ENCODE measurements around the gene MATN1. TPM values are rescaled to one million over a fixed set of nuclear protein-coding genes. Genes with fewer than 3 reads are reported as not detected.

MATN1 gene
- total RNA-seq, 1 donor from 2014 or later: 0.70 TPM

- H3K4me1 Mint-ChIP-seq (ENCODE audit: low read depth): peaks cover 89% of the 10 kb centered on the region
- H3K9me3 Mint-ChIP-seq: no peaks in the 10 kb centered on the region
- H3K27ac Mint-ChIP-seq: peak overlapping the region; percentile 42
- peaks cover 21% of the 10 kb centered on the region for H3K36me3 Mint-ChIP-seq (ENCODE audit: low read depth)
- H3K27me3 Mint-ChIP-seq (ENCODE audit: insufficient read depth): no peaks in the 10 kb centered on the region
- no peak for DNase-seq (ENCODE audit: low spot score)
- peak overlapping the region; percentile 99 for H3K4me3 Mint-ChIP-seq
- intact Hi-C loops (cut with micrococcal nuclease): loop anchor here (10.0 kb wide), 2 partner anchors 539 to 889 kb away; partner anchors contain the start of genes PEF1, SNRNP40 and ZCCHC17
These were observed 31.9 kb upstream of the MATN1 start for GRCh38 chr1:30755334-30755733.

DNA sequence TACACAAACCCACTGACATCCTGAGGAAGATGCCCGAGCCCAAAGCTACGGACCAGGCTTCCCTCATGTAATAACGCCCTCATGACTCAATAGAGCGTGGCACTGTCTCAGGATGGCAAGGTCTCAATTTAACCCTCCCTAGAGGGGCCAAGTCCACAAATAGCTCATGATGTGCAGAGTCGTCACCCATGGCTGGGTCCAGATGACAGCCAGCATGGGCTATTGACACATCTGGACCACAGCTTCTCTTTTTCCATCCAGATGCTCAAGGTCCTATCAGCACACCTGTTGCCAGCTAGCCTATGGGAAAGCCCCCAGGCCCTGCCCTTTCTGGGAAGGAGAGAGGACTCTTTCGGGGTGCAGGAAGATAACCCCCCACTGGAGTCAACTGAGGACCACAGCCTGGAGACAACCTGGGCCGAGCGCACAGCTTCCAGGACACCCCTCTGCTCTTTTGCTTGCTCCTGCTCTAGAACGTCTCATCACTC lies 31.3 kb upstream of the MATN1 start:
- intact Hi-C loops (cut with micrococcal nuclease): loop anchor here (10.0 kb wide), 2 partner anchors 540 to 890 kb away; partner anchors contain the start of genes PEF1, SNRNP40 and ZCCHC17
- Mint-ChIP-seq H3K36me3 (ENCODE audit: low read depth) (peaks cover 21% of the 10 kb centered on the region), H3K4me1 (ENCODE audit: low read depth) (peaks cover 89% of the 10 kb centered on the region)

GRCh38 chr1:30753660-30754123 lies 30.3 kb upstream of the MATN1 start:
- Mint-ChIP-seq H3K36me3 (ENCODE audit: low read depth) (peaks cover 25% of the 10 kb centered on the region), H3K4me1 (ENCODE audit: low read depth) (peaks cover 89% of the 10 kb centered on the region), H3K4me3 (peak overlapping the region; percentile 99), H3K27ac (peak overlapping the region; percentile 59), H3K27me3 (ENCODE audit: insufficient read depth) (no peaks in the 10 kb centered on the region), H3K9me3 (no peaks in the 10 kb centered on the region)
- no peak for DNase-seq (ENCODE audit: low spot score)
- intact Hi-C loops (cut with micrococcal nuclease): loop anchor here (10.0 kb wide), 2 partner anchors 541 to 891 kb away; partner anchors contain the start of genes PEF1, SNRNP40 and ZCCHC17

More for the DNA sequence above, 31.3 kb upstream of the MATN1 start:
- Mint-ChIP-seq H3K27me3 (ENCODE audit: insufficient read depth) (no peaks in the 10 kb centered on the region), H3K4me3 (peak overlapping the region; percentile 99), H3K9me3 (no peaks in the 10 kb centered on the region), H3K27ac (peak overlapping the region; percentile 42)
- no peak for DNase-seq (ENCODE audit: low spot score)

- Mint-ChIP-seq H3K4me1 (ENCODE audit: low read depth) (peaks cover 89% of the 10 kb centered on the region), H3K27me3 (ENCODE audit: insufficient read depth) (no peaks in the 10 kb centered on the region), H3K36me3 (ENCODE audit: low read depth) (peaks cover 27% of the 10 kb centered on the region), H3K4me3 (peak overlapping the region; percentile 99), H3K27ac (peak overlapping the region; percentile 59), H3K9me3 (no peaks in the 10 kb centered on the region)
- intact Hi-C loops (cut with micrococcal nuclease): loop anchor here (10.0 kb wide), 2 partner anchors 542 to 892 kb away; partner anchors contain the start of genes PEF1, SNRNP40 and ZCCHC17
- no peak for DNase-seq (ENCODE audit: low spot score)
These were observed 29.7 kb upstream of the MATN1 start for GRCh38 chr1:30753118-30753517.

- peaks cover 89% of the 10 kb centered on the region for H3K4me1 Mint-ChIP-seq (ENCODE audit: low read depth)
- peaks cover 30% of the 10 kb centered on the region for H3K36me3 Mint-ChIP-seq (ENCODE audit: low read depth)
- peak overlapping the region; percentile 7 for H3K4me3 Mint-ChIP-seq
- H3K27me3 Mint-ChIP-seq (ENCODE audit: insufficient read depth): no peaks in the 10 kb centered on the region
- no peaks in the 10 kb centered on the region for H3K9me3 Mint-ChIP-seq
- intact Hi-C loops (cut with micrococcal nuclease): loop anchor here (10.0 kb wide), 2 partner anchors 542 to 892 kb away; partner anchors contain the start of genes PEF1, SNRNP40 and ZCCHC17
- DNase-seq (ENCODE audit: low spot score): no peak
- H3K27ac Mint-ChIP-seq: peak overlapping the region; percentile 76
These were observed 29.2 kb upstream of the MATN1 start for GRCh38 chr1:30752651-30752908.

DNA sequence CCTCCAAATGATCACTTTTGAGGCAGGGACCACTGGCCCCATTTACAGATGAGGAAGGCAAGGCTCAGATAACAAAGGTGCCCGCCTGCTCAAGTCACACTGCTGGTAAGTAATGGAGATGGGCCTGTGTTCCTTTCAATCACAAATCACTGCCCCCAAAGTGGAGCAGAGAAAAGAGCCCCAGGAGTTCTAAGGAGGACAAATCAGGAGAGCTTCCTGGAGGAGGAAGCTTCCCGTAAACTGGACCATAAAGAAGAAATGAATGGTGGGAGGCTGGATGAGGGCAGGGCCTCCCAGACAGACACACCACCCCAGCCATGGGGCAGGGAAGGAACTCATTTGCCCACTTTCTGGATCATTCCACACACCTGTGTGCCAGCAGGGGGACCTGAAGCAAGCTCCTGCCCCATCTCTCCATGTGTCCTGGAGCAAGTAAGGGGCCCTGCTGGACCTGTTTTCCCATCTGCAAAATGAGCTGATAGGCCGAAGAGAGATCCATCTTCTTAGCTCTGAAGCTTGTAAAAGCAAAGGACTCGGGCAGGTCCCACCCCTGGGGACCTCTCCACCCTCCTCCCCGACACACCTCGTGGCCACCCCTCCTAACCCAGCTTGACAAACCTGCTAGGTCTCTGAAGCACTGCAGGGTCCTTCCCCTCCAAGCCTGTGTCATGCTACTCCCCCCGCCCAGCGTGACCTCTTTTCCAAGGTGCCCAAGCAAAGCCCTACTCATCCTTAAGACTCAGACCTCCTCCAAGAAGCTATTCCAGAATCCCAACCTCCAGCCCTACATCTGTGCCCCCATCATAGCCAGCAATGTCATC lies 28.7 kb upstream of the MATN1 start:
- H3K27me3 Mint-ChIP-seq (ENCODE audit: insufficient read depth): no peaks in the 10 kb centered on the region
- peaks cover 32% of the 10 kb centered on the region for H3K36me3 Mint-ChIP-seq (ENCODE audit: low read depth)
- DNase-seq (ENCODE audit: low spot score): no peak
- peak overlapping the region; percentile 76 for H3K27ac Mint-ChIP-seq
- intact Hi-C loops (cut with micrococcal nuclease): loop anchor here (10.0 kb wide), 2 partner anchors 543 to 893 kb away; partner anchors contain the start of genes PEF1, SNRNP40 and ZCCHC17
- no peaks in the 10 kb centered on the region for H3K9me3 Mint-ChIP-seq
- peak overlapping the region; percentile 7 for H3K4me3 Mint-ChIP-seq
- peaks cover 89% of the 10 kb centered on the region for H3K4me1 Mint-ChIP-seq (ENCODE audit: low read depth)

DNA sequence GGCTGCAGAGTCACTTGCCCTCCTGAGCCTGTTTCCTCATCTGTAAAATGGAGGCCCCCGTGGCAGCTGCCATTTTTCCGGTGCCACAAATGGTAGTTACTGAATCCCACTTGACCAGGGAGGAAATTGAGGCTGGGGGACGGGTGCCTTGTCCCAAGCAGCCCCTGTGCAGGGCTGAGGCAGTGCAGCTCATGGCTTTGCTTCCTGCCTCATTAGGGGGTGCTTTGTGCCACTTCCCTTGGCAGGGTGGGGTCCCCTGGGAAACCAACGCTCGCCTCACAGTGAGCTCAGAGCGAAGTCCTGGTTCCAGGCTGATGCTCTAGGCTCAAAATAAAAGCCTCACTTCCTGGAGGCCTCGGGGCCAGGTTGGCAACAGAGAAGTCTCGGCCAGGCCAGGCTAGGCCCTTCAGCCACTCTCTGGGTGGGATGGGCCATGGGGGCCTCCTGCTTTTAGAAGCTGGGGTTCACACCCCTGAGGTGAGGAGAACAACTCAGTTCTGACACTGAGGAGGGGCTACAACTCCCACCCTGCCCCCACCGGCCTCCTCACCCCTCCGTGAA lies 27.4 kb upstream of the MATN1 start:
- no peak for DNase-seq (ENCODE audit: low spot score)
- Mint-ChIP-seq H3K9me3 (no peaks in the 10 kb centered on the region), H3K27ac (peak overlapping the region; percentile 98), H3K4me3 (peak overlapping the region; percentile 86), H3K27me3 (ENCODE audit: insufficient read depth) (no peaks in the 10 kb centered on the region), H3K36me3 (ENCODE audit: low read depth) (peaks cover 40% of the 10 kb centered on the region), H3K4me1 (ENCODE audit: low read depth) (peaks cover 91% of the 10 kb centered on the region)
- intact Hi-C loops (cut with micrococcal nuclease): loop anchor here (10.0 kb wide), 2 partner anchors 544 to 894 kb away; partner anchors contain the start of genes PEF1, SNRNP40 and ZCCHC17

- peak; percentile 56 for DNase-seq (ENCODE audit: low spot score)
- Mint-ChIP-seq H3K4me1 (ENCODE audit: low read depth) (peaks cover 91% of the 10 kb centered on the region), H3K9me3 (no peaks in the 10 kb centered on the region), H3K27ac (peak overlapping the region; percentile 98), H3K4me3 (peak overlapping the region; percentile 86), H3K27me3 (ENCODE audit: insufficient read depth) (no peaks in the 10 kb centered on the region), H3K36me3 (ENCODE audit: low read depth) (peaks cover 34% of the 10 kb centered on the region)
- intact Hi-C loops (cut with micrococcal nuclease): loop anchor here (1.0 to 10.0 kb wide), 6 partner anchors 7 to 1035 kb away; partner anchors contain the start of genes LAPTM5, PEF1, SNRNP40 and ZCCHC17
These were observed 26.6 kb upstream of the MATN1 start for GRCh38 chr1:30749691-30750583.

GRCh38 chr1:30748699-30749401 lies 25.5 kb upstream of the MATN1 start:
- Mint-ChIP-seq H3K4me3 (peak overlapping the region; percentile 86), H3K36me3 (ENCODE audit: low read depth) (peaks cover 32% of the 10 kb centered on the region), H3K9me3 (no peaks in the 10 kb centered on the region), H3K27ac (peak overlapping the region; percentile 98), H3K27me3 (ENCODE audit: insufficient read depth) (no peaks in the 10 kb centered on the region), H3K4me1 (ENCODE audit: low read depth) (peaks cover 91% of the 10 kb centered on the region)
- intact Hi-C loops (cut with micrococcal nuclease): loop anchor here (1.0 to 10.0 kb wide), 4 partner anchors 8 to 1034 kb away; partner anchors contain the start of gene LAPTM5
- no peak for DNase-seq (ENCODE audit: low spot score)

DNA sequence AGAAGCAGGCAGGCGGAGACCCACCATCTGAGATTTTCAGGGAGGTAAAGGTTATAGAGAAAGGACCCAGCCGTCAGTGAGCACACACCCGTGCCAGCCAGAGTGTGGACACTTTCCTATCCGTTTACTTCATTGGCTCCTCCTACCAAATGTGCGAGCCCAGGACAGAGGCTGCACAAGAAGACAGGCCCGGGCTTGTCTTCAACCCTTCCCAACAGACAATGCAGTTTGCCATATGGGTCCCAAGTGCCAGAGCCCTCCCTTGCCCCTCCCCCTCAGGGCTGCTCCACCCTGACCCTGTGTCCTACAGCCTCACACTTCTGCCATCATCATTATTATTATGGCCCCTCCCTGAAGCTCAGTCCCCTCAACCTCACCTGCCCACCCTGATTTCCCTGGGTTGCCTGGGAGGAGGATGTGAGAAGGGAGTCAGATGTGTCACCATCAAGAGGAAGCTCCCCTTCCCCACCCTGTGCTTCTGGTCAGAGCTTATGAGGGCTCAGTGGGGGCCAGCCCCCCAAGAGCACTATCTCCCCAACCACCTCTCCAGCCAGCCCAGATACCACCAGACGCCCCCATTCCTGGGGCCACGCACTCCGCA lies 24.8 kb upstream of the MATN1 start:
- Mint-ChIP-seq H3K27me3 (ENCODE audit: insufficient read depth) (no peaks in the 10 kb centered on the region), H3K4me1 (ENCODE audit: low read depth) (peaks cover 91% of the 10 kb centered on the region), H3K27ac (peak overlapping the region; percentile 98), H3K9me3 (no peaks in the 10 kb centered on the region), H3K4me3 (peak overlapping the region; percentile 86), H3K36me3 (ENCODE audit: low read depth) (peaks cover 32% of the 10 kb centered on the region)
- intact Hi-C loops (cut with micrococcal nuclease): loop anchor here (2.0 to 10.0 kb wide), 2 partner anchors 29 to 1033 kb away; no protein-coding TSS in a partner anchor
- DNase-seq (ENCODE audit: low spot score): no peak
